Esophagus squamous epithelium (tissue), 5 donors: ENCODE results near the gene SV2C. TPM values are rescaled to one million over a fixed set of nuclear protein-coding genes. Genes with fewer than 3 reads are reported as not detected.
"Not testable (repeated sequence)": the region's sequence is repeated elsewhere in the genome, so short reads cannot be mapped to it uniquely, and the experiment has no call there.

Source experiments
- DNase-seq: peaks from one replicate; lab custom pipeline; 2025; lab: John Stamatoyannopoulos, UW
- H3K27ac ChIP-seq, 4 donors: fragments of 200-600 bp; sonication (generic); one replicate each; pipeline ENCODE4 v1.5.1; 2016 to 2019; ENCODE audit warnings: mild to moderate bottlenecking in 1 of 4
- H3K27me3 ChIP-seq, 4 donors: fragments of 200-600 bp; sonication (generic); 1 replicate in 3 of 4; 2 replicates in 1 of 4; pipeline versions ENCODE4 v1.5.1 to v1.6.0; 2017 to 2021; ENCODE audit warnings: antibody characterized with exemption in 1 of 4
- H3K36me3 ChIP-seq, 3 donors: fragments of 200-600 bp; sonication (generic); one replicate each; pipeline ENCODE4 v1.5.1; 2016 to 2019
- H3K4me1 ChIP-seq, 3 donors: fragments of 200-600 bp; sonication (generic); one replicate each; pipeline ENCODE4 v1.5.1; 2017 to 2019
- H3K4me3 ChIP-seq, 4 donors: fragments of 200-600 bp; sonication (generic); 1 replicate in 3 of 4; 2 replicates in 1 of 4; pipeline ENCODE4 v1.5.1; 2016 to 2019; ENCODE audit warnings: mild to moderate bottlenecking in 2 of 4, moderate library complexity in 1 of 4
- H3K9me3 ChIP-seq, 3 donors: fragments of 200-600 bp; sonication (generic); one replicate each; pipeline ENCODE4 v1.5.1; 2016 to 2019
- POLR2A ChIP-seq, 4 donors: fragments of 450-650 bp; IDR thresholded peaks; one replicate each; pipeline ENCODE4 v1.6.1; 2017; ENCODE audit warnings: antibody characterized with exemption in 4 of 4, mild to moderate bottlenecking in 4 of 4, moderate library complexity in 3 of 4
- WGBS, 2 donors: methylation state at CpG; one replicate each; pipeline ENCODE4 v1.1.5; 2018; 5-methylcytosine and 5-hydroxymethylcytosine counted together
- intact Hi-C: fragments of 100-400 bp; cut with DNase I; formaldehyde crosslinking; loops from one replicate; pipeline ENCODE4 v1.15.0; 2022
- total RNA-seq, 4 donors: library from RNA; depleted of rRNA; stranded (reverse); fragments of >200 nt; gene quantifications; one replicate each; pipeline ENCODE4 v1.1.0, GENCODE V29; 2016
- TF ChIP-seq, protein P1 (sequence below), 6 experiments: fragments of 450-650 bp in 4 of 6; fragments of 200-600 bp in 2 of 6; sonication (generic) in 2 of 6; IDR thresholded peaks; one replicate each; pipeline ENCODE4 v1.5.1; 2016 to 2019; ENCODE audit warnings: antibody characterized with exemption in 6 of 6, mild to moderate bottlenecking in 4 of 6, moderate library complexity in 4 of 6
- donor health status: DM: yes; HTN: yes; CAD: no.

Gene SV2C
- total RNA-seq, 4 donors from 2014 or later: under 0.01 to 0.26 (median 0.06) TPM

- H3K27me3 ChIP-seq: no peaks in the 10 kb centered on the region
- no peaks in the 10 kb centered on the region for H3K36me3 ChIP-seq
- DNase-seq: no peak
- no peak for TF ChIP-seq POLR2A (IDR thresholded peaks at IDR 0.05)
- TF ChIP-seq, protein P1, sequence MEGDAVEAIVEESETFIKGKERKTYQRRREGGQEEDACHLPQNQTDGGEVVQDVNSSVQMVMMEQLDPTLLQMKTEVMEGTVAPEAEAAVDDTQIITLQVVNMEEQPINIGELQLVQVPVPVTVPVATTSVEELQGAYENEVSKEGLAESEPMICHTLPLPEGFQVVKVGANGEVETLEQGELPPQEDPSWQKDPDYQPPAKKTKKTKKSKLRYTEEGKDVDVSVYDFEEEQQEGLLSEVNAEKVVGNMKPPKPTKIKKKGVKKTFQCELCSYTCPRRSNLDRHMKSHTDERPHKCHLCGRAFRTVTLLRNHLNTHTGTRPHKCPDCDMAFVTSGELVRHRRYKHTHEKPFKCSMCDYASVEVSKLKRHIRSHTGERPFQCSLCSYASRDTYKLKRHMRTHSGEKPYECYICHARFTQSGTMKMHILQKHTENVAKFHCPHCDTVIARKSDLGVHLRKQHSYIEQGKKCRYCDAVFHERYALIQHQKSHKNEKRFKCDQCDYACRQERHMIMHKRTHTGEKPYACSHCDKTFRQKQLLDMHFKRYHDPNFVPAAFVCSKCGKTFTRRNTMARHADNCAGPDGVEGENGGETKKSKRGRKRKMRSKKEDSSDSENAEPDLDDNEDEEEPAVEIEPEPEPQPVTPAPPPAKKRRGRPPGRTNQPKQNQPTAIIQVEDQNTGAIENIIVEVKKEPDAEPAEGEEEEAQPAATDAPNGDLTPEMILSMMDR (IDR thresholded peaks at IDR 0.05): no peak
- no peak overlapping the region for H3K4me3 ChIP-seq
- H3K4me1 ChIP-seq: no peaks in the 10 kb centered on the region
- intact Hi-C loops: no loop called here
- H3K9me3 ChIP-seq: peaks cover 0 to 6% (median 0%) of the 10 kb centered on the region in 3 donors
- WGBS, 2 donors: 80 to 87% methylated on average over 7 of the region's 7 CpGs
- H3K27ac ChIP-seq: no peak overlapping the region
These were observed 236.5 kb downstream of the SV2C start for GRCh38 chr5:76319673-76320072.

GRCh38 chr5:76323494-76323893, 240.3 kb downstream of the SV2C start:
- WGBS, 2 donors: 76 to 100% methylated on average over 1 of the region's 1 CpG
- not testable (repeated sequence) for H3K27ac ChIP-seq

DNA sequence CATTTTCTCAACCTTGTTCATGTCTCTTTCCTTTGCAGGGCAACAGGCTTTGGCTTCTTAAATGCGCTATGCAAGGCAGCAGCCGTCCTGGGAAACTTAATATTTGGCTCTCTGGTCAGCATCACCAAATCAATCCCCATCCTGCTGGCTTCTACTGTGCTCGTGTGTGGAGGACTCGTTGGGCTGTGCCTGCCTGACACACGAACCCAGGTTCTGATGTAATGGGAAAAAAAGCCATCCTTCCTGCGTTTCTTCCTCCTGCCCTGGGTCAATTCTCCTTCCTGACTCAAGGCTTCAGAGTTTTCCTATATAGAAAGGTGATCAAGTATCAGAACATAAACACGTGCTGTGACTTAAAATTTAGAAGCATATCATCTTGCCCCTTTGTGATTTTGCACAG, 242.1 kb downstream of the SV2C start:
- peaks cover 0 to 36% (median 0%) of the 10 kb centered on the region in 3 donors for H3K4me1 ChIP-seq
- H3K27ac ChIP-seq: peak overlapping the region in 1 of 4 donors; percentile 23
- WGBS, 2 donors: 39 to 51% methylated on average over 7 of the region's 7 CpGs
- intact Hi-C loops: no loop called here
- H3K4me3 ChIP-seq: no peak overlapping the region
- no peak for DNase-seq
- no peaks in the 10 kb centered on the region for H3K36me3 ChIP-seq
- no peaks in the 10 kb centered on the region for H3K27me3 ChIP-seq
- H3K9me3 ChIP-seq: peaks cover 0 to 6% (median 0%) of the 10 kb centered on the region in 3 donors
- TF ChIP-seq, protein P1 (IDR thresholded peaks at IDR 0.05): no peak

More at GRCh38 chr5:76323494-76323893, 240.3 kb downstream of the SV2C start:
- intact Hi-C loops, H3K4me3 ChIP-seq, H3K27me3 ChIP-seq, DNase-seq, H3K36me3 ChIP-seq, H3K9me3 ChIP-seq: not testable (repeated sequence)
- peaks cover 0 to 36% (median 0%) of the 10 kb centered on the region in 3 donors for H3K4me1 ChIP-seq

- TF ChIP-seq POLR2A (IDR thresholded peaks at IDR 0.05): no peak
- TF ChIP-seq, protein P1 (IDR thresholded peaks at IDR 0.05): no peak
- DNase-seq: no peak
- 28 to 35% methylated on average over 3 of the region's 3 CpGs for WGBS, 2 donors
These were observed 242.8 kb downstream of the SV2C start for GRCh38 chr5:76325876-76326491.

DNA sequence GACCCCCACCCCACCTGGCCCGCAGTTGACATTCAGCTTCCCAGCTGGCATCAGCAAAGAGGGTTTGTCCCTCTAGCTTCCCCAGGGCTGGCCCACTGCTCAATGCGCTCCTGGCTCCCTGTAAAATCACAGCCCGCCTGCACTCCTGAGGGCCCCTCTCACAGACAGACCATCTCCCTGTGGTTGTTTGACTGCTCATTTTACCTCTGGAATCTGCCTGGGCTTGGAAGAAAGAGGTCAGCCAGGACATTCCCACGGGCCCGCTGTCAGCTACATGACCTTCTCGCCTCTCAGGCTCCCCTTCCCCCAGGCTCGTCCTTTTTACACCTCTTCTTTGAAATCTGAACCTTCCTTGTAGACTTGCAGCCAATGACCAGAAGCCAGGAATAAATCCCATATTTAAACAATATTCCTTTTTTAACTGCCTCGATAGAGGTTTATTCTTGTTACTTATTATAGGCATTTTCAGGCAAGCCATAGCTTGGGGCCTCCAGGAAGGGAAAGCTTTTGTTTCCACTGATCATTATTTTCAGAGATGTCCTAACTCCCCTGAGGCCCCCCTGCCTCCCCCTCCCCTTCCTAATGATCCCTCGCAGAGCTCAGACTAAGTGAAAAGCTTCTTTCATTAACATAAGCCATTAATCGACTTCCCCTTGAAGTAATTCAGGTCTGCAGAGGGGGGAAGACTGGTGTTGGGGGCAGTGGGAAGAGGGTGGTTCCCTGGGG, 243.6 kb downstream of the SV2C start:
- Histone ChIP-seq H3K27ac (peak overlapping the region in 2 of 4 donors; percentile 3 to 51), H3K4me3 (no peak overlapping the region), H3K4me1 (peaks cover 0 to 36% (median 0%) of the 10 kb centered on the region in 3 donors), H3K27me3 (no peaks in the 10 kb centered on the region), H3K9me3 (peaks cover 0 to 6% (median 0%) of the 10 kb centered on the region in 3 donors), H3K36me3 (no peaks in the 10 kb centered on the region)
- intact Hi-C loops: no loop called here
- no peak for TF ChIP-seq POLR2A (IDR thresholded peaks at IDR 0.05)
- TF ChIP-seq, protein P1 (IDR thresholded peaks at IDR 0.05): no peak
- WGBS, 2 donors: 42 to 50% methylated on average over 8 to 9 of the region's 10 CpGs
- DNase-seq: no peak

More at GRCh38 chr5:76325876-76326491, 242.8 kb downstream of the SV2C start:
- Histone ChIP-seq H3K4me3 (no peak overlapping the region), H3K9me3 (peaks cover 0 to 6% (median 0%) of the 10 kb centered on the region in 3 donors), H3K36me3 (no peaks in the 10 kb centered on the region), H3K4me1 (peaks cover 0 to 36% (median 0%) of the 10 kb centered on the region in 3 donors), H3K27ac (peak overlapping the region in 2 of 4 donors; percentile 3 to 51), H3K27me3 (no peaks in the 10 kb centered on the region)
- intact Hi-C loops: no loop called here
